Osteoblast (primary cell): ENCODE results near the gene ARHGEF2. TPM values are rescaled to one million over a fixed set of nuclear protein-coding genes. Genes with fewer than 3 reads are reported as not detected.

ENCODE experiments used
- DNase-seq: peaks from one replicate; pipeline ENCODE4 v3.0.0; 2011; ENCODE audit warnings: low spot score, mixed read lengths; ENCODE audit not compliant: insufficient read length; ENCODE audit errors: missing footprints
- H2AFZ ChIP-seq: 2 replicates; pipeline ENCODE4 v1.6.0; 2011; ENCODE audit warnings: mild to moderate bottlenecking, low read length
- H3K27ac ChIP-seq: 2 replicates; pipeline ENCODE4 v1.5.1; 2011; ENCODE audit warnings: mild to moderate bottlenecking, low read depth, low read length, moderate library complexity
- H3K27me3 ChIP-seq: 2 replicates; pipeline ENCODE4 v1.6.0; 2012; ENCODE audit warnings: mild to moderate bottlenecking, control low read depth, inconsistent platforms, low read length, moderate library complexity; ENCODE audit not compliant: insufficient read depth
- H3K36me3 ChIP-seq: 2 replicates; pipeline ENCODE4 v1.5.1; 2011; ENCODE audit warnings: mild to moderate bottlenecking, low read length, control low read depth, moderate library complexity; ENCODE audit not compliant: insufficient read depth
- H3K4me1 ChIP-seq: 2 replicates; pipeline ENCODE4 v1.5.1; 2011; ENCODE audit warnings: mild to moderate bottlenecking, low read length, control low read depth, moderate library complexity; ENCODE audit not compliant: insufficient read depth
- H3K4me2 ChIP-seq: 2 replicates; pipeline ENCODE4 v1.6.0; 2011; ENCODE audit warnings: mild to moderate bottlenecking, low read length; ENCODE audit not compliant: insufficient read depth
- H3K4me3 ChIP-seq: fragments of 200-600 bp; sonication (generic); 3 replicates; pipeline ENCODE4 v1.5.1; 2012; ENCODE audit warnings: mild to moderate bottlenecking, low read length, inconsistent platforms; ENCODE audit not compliant: insufficient read depth
- H3K79me2 ChIP-seq: 2 replicates; pipeline ENCODE4 v1.6.0; 2012; ENCODE audit warnings: mild to moderate bottlenecking, low read length, control low read depth, inconsistent platforms; ENCODE audit not compliant: insufficient read depth
- H3K9me3 ChIP-seq: 2 replicates; pipeline ENCODE4 v1.5.1; 2011; ENCODE audit warnings: low read depth, low read length, control low read depth
- H4K20me1 ChIP-seq: 2 replicates; pipeline ENCODE4 v1.6.0; 2012; ENCODE audit warnings: mild to moderate bottlenecking, low read length, control low read depth; ENCODE audit not compliant: insufficient read depth
- CTCF ChIP-seq: IDR thresholded peaks from 2 replicates; pipeline ENCODE4 v1.5.1; 2011; ENCODE audit warnings: mild to moderate bottlenecking, low read depth, low read length, moderate library complexity; ENCODE audit errors: extremely low read depth
- total RNA-seq: library from RNA; depleted of rRNA; stranded (reverse); fragments of >200 nt; gene quantifications from 2 replicates; pipeline ENCODE4 v1.2.3, GENCODE V29; 2012

ARHGEF2 gene
- total RNA-seq, 1 donor: 183 TPM

- H3K9me3 ChIP-seq: no peaks in the 10 kb centered on the region
- peak overlapping the region; percentile 92 for H3K27ac ChIP-seq
- H3K4me3 ChIP-seq: peak overlapping the region; percentile 30
- H3K36me3 ChIP-seq: no peaks in the 10 kb centered on the region
- no peak for TF ChIP-seq CTCF
- peak overlapping the region; percentile 94 for H3K4me2 ChIP-seq
- no peaks in the 10 kb centered on the region for H3K27me3 ChIP-seq
- H2AFZ ChIP-seq: peak overlapping the region; percentile 34
- no peaks in the 10 kb centered on the region for H4K20me1 ChIP-seq
- DNase-seq: peak; percentile 96
- peaks cover 54% of the 10 kb centered on the region for H3K4me1 ChIP-seq
- H3K79me2 ChIP-seq: peaks cover 41% of the 10 kb centered on the region
Observed at GRCh38 chr1:155983191-155984024, 5.1 kb upstream of the ARHGEF2 start.

DNA sequence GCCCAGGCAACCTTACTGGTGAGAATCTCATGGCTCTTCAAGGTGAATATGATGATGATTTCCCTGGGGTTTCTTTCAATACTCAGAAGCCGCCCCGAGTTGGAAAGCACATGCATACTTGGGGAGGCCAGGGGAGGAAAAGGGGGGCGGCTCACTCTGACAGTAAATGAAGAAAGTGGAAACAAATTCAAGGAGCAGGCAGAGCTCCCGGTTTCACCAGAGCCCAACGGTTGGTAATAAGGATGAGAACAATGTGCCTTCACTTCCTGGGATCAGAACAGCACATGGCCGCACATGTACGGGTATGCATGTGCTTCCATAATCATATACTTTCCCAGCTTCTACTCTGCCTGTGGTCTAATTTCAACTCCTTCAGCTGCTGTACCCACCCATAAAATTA, 3.8 kb upstream of the ARHGEF2 start:
- Histone ChIP-seq H3K27ac (peak overlapping the region; percentile 92), H3K27me3 (no peaks in the 10 kb centered on the region), H3K9me3 (no peaks in the 10 kb centered on the region), H4K20me1 (peaks cover 3% of the 10 kb centered on the region), H3K36me3 (no peaks in the 10 kb centered on the region), H3K79me2 (peaks cover 54% of the 10 kb centered on the region), H2AFZ (no peak overlapping the region), H3K4me1 (peaks cover 57% of the 10 kb centered on the region), H3K4me3 (peak overlapping the region; percentile 37), H3K4me2 (peak overlapping the region; percentile 94)
- no peak for TF ChIP-seq CTCF
- no peak for DNase-seq

- Histone ChIP-seq H3K4me3 (peak overlapping the region; percentile 37), H3K27ac (peak overlapping the region; percentile 92), H2AFZ (peak overlapping the region; percentile 11), H3K4me1 (peaks cover 63% of the 10 kb centered on the region), H3K36me3 (no peaks in the 10 kb centered on the region), H3K9me3 (no peaks in the 10 kb centered on the region), H4K20me1 (peaks cover 3% of the 10 kb centered on the region), H3K4me2 (peak overlapping the region; percentile 94), H3K79me2 (peaks cover 61% of the 10 kb centered on the region), H3K27me3 (no peaks in the 10 kb centered on the region)
- DNase-seq: peak; percentile 88
- no peak for TF ChIP-seq CTCF
Observed at GRCh38 chr1:155981266-155982088, 3.1 kb upstream of the ARHGEF2 start.
